IPS DF 4.7 (cell line): ENCODE measurements around the gene KNCN.

ENCODE experiments used
- DNase-seq: peaks from one replicate; pipeline ENCODE4 v3.0.0-alpha.2; 2013; ENCODE audit warnings: low spot score; ENCODE audit errors: extremely low read depth

KNCN gene

GRCh38 chr1:46551597-46552095, at the start of gene KNCN:
TSS of gene KNCN (minus strand) at chr1:46551647. CDS start at chr1:46551215, 432 bp downstream.
- DNase-seq, result no peak

DNA sequence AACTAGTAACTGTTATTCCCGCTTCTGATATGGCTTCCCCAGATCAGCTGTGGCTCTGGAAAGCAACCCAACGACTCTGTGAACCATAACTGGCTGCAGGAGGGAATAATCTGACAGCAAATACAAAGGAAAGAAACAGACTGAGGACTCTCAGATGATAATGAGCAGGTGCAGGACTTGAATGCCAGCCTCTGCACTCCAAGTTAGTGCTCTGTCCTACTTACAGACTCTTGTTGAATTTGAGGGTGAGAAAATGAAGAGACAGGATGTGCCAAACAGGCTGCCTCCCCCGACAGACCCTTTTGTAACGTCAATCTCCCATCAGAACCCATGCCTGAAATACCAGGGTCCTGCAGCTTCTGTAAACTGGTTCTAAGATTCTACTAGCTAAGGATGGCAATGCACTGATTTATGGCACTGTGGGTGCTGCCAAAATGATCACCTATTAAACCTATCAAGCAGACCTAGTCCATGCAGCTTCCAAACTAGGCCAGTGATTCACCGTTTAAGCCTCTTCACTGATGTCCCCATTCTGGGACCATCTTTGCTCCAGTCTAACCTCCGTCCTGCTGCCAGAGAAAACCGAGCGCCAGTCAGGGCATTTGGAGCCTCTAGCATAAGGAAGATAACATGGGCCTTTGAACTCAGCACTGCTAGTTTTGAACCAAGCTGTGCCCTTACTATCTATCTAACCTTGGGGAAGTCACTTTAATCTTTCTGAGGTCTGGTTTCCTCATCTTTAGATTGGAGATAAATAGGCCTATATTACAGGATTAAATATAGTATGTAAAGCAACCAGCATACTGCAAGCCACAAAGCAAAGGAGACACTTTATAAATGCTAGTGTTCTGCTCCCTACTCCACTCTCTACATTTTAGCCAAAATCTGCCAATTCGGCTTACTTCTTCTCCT, 47.9 kb upstream of the KNCN start:
- DNase-seq, result no peak

- no peak for DNase-seq
These were observed 45.4 kb upstream of the KNCN start for GRCh38 chr1:46596846-46597245.

GRCh38 chr1:46596036-46596435, 44.6 kb upstream of the KNCN start:
- no peak for DNase-seq

DNA sequence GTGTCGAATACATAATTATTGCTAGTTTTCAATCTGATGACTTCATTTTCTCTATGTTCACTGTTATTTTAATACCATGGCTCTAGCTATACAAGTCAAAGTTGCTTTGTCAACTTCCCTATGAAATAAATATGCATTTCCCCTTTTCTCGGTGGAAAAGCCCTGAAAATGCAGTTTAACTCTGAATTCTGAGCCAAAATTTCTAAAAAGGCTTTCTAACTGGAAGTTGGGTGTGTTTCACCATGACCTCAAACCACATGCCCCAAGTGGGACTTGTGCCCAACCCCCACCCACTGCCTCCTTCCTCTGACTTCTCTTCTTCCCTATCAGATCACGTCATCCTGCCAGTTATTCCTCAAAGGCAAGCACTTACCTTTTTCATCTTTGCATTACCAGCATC, 43.7 kb upstream of the KNCN start:
- DNase-seq, result no peak

GRCh38 chr1:46594063-46594462, 42.6 kb upstream of the KNCN start:
- DNase-seq, result no peak

DNA sequence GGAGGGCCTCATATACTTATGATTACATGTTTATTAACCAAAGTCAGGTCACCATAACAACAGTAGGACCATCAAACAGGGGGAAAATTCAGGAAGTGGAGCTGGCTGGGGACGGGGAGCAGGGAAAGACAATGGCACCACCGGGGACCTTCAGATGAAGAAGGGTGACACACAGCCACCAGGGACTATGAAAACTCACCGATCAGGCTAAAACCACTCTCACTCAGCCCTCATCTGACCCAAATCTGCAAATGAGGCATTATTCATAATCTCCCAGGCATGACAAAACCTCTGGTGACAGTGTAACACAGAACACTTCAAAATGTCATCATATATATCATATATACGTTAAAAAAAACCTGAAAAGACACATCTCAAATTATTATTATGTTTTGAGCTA, 41.4 kb upstream of the KNCN start:
- DNase-seq, result no peak

- no peak for DNase-seq
These were observed 38.1 kb upstream of the KNCN start for GRCh38 chr1:46589529-46589928.

DNA sequence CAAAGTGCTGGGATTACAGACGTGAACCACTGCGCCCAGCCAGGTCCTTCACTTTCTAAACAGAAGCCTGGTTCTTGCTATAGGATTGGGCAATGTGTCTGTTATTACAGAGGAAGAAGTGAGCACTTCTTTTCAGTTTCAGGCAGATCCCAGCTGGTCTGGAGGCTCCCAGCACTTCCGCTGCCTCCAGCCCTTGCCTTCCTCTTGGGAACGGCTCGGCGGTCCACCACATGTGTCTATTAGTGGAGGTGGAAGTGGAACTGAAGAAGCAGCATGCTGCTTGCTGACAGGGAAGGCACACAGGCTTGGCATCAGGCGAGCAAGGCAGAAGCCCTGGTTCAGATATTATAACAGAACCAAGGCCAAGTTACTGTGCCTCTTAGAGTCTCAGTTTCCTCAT, 35.6 kb upstream of the KNCN start:
- no peak for DNase-seq

GRCh38 chr1:46585312-46585938, 34.0 kb upstream of the KNCN start:
- no peak for DNase-seq

GRCh38 chr1:46583494-46583893, 32.0 kb upstream of the KNCN start:
- no peak for DNase-seq

- DNase-seq, result no peak
These were observed 31.5 kb upstream of the KNCN start for GRCh38 chr1:46582972-46583371.

DNA sequence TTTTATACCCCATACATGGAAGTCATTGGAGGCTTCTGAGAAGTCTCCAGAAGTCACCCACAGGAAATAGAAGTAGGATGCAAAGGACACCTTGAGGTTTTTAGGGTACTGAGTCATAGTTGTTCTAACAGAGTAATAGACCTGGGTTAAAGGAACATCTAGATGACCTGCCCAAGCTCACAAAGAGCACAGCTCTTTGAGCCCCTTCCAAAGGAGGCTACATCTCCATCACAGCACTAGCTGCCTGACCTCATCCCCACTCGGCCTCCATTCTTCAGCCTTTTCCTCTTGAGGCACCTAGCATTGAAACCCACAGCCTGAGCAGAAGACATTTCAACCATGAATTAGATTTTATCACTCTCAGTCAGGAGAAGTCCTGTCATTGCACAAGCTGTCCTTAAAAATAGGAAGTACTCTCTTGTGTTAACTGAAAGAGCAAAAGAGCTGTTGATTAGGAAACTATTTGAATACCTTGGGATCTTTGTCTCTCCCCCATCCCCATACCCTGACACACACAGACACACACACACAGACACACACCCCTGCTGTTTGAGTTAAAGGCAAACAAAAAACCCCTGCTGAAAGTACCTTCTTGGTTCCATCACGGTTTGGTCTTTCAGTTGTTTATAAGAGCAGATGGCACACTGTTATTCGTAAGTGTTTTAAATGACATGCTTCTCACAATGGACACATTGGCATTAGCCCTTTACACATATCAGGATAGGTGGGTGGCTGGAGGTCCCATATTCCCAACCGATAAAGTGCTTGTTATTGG, 30.4 kb upstream of the KNCN start:
- DNase-seq, result no peak

DNA sequence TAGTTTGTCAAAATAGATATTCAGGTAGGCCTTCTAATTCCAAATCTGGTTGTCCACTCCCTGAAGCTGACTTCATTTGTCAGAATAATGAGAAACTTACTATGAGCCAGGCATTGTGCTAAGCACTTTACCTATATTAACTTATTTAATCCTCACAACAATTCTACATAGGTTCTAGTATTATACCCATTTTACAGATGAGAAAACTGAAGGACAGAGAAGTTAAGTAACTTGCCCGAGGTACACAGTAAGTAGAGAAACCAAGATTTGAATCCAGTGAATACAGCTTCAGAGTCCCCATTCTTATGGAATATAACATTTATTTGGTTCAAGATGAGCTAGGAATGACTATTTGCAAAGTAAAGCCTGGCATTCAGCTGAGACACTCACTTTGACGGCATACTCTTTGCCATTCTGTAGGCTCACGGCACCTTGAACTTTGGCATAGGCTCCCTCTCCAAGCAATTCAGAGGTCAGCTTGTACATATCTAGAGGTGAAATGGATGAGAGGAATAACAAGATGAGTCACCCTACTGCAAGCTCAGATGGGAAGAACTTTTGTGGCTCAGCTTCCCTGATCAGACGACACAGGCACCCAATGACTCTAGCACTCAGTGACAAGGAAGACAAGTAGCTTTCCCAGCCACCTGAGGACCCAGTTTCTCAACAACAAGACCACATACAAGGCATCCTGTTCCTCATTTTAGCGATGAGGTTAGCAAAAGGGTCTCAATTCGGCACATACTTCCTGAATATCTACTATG, 28.9 kb upstream of the KNCN start:
- no peak for DNase-seq

DNA sequence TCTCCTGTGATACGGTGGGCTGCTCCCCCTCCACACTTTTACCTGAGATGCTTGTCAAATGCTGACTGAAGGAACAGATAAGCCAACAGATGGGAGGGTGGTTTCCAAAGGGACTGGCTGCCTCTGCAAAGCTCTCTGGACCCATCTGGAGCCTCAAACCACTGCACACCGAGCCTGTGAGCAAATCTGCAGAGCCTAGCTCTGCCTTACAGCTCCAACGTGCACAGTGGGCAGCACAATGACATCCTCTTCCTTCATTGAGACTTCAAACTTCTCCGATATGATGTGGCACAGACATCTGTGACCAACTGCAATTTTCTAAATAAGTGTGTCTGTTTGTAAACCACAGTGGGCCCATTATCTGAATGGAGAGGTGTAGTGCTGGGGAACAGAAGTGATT, 26.2 kb upstream of the KNCN start:
- DNase-seq, result no peak

DNA sequence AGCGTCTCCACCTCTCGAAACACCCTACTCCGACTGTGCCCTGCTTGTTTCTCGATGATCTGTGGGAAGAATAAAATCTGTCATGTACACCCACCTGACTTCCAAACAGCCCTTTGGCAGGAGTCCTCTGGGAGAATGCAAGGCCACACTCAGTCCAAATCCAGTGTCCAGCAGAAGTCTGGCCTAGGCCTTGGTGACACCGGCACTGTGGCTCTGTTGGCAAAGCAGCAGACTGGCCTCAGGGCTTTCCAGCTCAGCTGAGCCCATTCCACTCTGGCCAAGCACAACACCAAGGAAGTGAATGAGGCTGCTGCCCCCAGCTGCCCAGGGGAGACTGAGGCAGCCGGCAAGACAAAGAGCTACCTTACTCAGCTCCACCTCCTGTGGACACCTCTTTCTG, 25.1 kb upstream of the KNCN start:
- no peak for DNase-seq

DNA sequence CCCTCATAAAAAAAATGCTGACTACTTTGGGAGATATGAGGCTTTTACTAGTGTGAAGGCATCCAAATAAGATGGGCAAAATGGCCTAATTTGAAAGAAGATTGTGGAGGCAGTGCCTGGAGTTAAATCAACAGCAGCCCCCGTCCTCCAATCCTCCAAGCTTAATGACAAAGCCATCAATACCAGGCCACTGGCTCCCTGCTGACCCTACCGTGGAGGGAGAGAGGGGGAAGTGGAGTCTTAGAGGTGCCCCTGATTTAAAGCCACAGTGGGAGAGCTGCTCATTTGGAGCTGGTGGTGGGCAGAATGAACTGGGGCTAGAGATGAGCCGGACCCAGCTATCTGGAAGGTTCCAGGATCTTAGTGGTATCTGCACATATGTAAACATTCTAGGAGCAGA, 24.3 kb upstream of the KNCN start:
- DNase-seq, result no peak

DNA sequence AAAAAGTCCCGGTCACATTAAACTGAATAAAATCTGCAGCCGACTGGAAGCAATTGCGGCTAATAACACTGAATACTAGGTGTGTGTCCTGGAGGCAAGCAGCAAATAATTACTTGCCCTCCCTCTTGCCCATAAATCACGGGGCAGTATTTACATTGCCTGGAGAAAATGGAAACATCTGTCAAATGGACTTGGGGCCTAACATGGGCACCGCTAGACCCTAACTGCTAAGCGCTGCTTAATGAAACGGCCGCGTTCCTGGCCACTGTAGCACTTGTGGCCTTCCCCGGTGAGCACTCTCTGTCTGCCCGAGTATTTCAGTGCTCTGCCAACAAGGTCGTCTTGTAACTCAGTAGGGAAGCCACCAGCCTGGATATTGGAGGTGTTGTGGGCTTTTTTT, 23.9 kb upstream of the KNCN start:
- DNase-seq, result no peak

GRCh38 chr1:46571691-46572225, 20.3 kb upstream of the KNCN start:
- no peak for DNase-seq

DNA sequence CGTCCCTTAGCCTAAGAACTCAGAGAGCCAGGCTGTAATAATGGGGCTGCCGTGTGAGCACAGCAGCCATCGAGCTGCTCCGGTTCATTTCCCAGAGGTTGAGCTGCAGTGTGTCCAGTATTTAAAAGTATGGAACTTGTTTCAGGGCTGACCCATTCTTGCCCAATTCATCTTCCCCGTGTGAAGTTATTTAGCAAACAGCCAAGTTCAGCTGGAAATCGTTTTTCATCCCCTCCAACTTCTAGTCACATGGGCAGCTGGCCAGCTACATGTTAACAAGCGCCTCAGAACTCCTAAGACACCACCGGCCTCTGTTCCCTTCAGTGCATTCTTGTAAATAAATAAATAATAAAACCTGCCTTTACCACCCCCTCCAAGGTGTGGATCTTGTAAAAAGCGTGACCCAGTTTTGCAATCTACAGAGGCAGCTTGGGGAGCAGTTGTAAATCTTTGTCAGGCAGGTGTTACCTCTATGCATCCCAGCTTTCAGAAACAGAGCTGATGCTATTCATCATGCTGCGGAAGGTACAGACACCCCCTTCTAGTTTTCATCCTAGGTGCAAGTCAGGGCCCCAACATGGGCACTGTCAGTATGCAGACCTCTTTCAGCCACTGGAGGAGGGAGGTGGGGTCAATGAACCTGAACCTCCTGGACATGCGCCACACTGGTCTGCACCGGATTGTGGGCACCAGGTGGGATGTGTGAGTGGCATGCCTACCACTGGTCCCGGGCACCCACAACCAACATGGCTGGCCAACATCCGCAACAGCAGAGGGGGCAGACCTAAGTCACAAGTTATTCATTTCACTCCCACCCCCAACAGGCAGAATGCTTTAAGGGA, 18.7 kb upstream of the KNCN start:
- no peak for DNase-seq
